Measurements from ENCODE around the gene BCAR3.
A peak's percentile ranks its signal among the peaks of the same experiment; 100 is the strongest.

Gene BCAR3

DNA sequence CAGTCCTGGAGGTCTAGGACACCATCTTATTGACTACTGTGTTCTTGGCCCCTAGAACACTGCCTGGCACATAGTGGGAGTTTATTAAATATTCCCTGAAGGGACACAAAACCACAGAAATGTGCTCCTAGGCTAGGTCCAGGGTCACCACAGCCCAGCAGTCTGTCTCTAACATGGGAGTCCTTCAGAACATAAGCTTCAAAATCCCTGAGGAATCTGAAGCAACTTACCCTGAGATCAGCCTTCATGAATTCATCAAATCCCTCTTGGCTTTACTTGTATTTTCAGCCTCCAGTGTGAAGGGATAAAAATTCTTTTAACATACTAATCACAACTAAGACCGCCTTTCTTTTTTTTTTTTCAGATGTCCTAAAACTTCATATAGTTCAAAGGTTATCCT lies 32.7 kb upstream of the BCAR3 start:
- H3K4me3 Mint-ChIP-seq, result no peak overlapping the region
- H3K27me3 Mint-ChIP-seq, result no peaks in the 10 kb centered on the region
- ATAC-seq (ENCODE audit: low read depth) (no peak), DNase-seq (ENCODE audit: low spot score in 2 of 2) (no peak)
- peaks cover 3% of the 10 kb centered on the region for H3K9me3 Mint-ChIP-seq
- no peaks in the 10 kb centered on the region for H3K36me3 Mint-ChIP-seq
- peaks cover 26% of the 10 kb centered on the region for H3K4me1 Mint-ChIP-seq
- H3K27ac Mint-ChIP-seq, result no peak overlapping the region

- no peak for ATAC-seq (ENCODE audit: low read depth)
- H3K27ac Mint-ChIP-seq, result no peak overlapping the region
- H3K4me3 Mint-ChIP-seq, result no peak overlapping the region
- no peaks in the 10 kb centered on the region for H3K36me3 Mint-ChIP-seq
- DNase-seq (ENCODE audit: low spot score in 2 of 2), result no peak
- peaks cover 36% of the 10 kb centered on the region for H3K4me1 Mint-ChIP-seq
- no peaks in the 10 kb centered on the region for H3K27me3 Mint-ChIP-seq
- peaks cover 3% of the 10 kb centered on the region for H3K9me3 Mint-ChIP-seq
These were observed 31.7 kb upstream of the BCAR3 start for GRCh38 chr1:93713341-93713740.

- peaks cover 42% of the 10 kb centered on the region for H3K4me1 Mint-ChIP-seq
- no peak overlapping the region for H3K27ac Mint-ChIP-seq
- H3K4me3 Mint-ChIP-seq, result no peak overlapping the region
- no peak for ATAC-seq (ENCODE audit: low read depth)
- H3K27me3 Mint-ChIP-seq, result no peaks in the 10 kb centered on the region
- no peaks in the 10 kb centered on the region for H3K36me3 Mint-ChIP-seq
- no peak for DNase-seq (ENCODE audit: low spot score in 2 of 2)
- H3K9me3 Mint-ChIP-seq, result peaks cover 3% of the 10 kb centered on the region
These were observed 31.1 kb upstream of the BCAR3 start for GRCh38 chr1:93712741-93713140.

DNA sequence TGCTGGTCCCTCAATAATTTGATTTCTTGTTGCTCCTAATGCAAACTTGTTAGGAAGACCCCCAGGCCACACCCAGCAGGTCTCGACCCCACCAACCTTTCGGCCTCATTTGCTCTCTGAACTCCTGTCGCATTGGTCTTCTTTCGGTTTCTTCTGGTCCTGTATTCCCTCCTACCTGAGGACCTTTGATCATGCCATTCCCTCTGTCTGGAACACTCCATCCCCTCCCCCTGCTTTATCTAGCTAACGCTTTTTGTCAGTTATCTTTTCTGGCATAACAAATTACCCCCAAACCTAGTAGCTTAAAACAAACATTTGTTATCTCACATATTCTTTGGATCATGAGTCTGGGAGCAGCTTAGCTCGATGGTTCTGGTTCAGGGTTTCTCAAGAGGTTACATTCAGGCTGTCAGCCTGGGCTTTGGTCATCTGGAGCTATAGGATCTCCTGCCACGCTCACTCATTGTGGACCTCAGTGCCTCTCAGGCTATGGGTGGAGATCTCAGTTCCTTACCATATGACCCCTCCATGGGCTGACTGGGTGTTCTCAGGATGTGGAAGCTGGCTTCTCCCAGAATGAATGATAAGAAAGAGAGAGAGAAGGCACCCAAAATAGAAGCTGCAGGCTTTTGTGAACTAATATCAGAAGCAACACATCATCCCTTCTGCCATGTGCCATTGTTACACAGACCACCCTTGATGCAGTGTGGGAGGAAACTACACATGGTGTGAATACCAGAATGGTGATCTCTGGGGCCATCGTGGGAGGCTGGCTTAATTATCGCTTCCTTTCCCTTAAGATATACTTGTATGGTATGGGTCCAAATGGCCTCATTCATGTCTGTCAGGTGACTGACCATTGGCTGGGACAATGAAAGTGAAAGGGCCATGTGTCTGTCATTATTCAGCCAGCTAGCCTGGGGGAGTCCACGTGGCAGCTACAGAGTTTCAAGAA lies 29.1 kb upstream of the BCAR3 start:
- H3K36me3 Mint-ChIP-seq, result no peaks in the 10 kb centered on the region
- no peak for DNase-seq (ENCODE audit: low spot score in 2 of 2)

DNA sequence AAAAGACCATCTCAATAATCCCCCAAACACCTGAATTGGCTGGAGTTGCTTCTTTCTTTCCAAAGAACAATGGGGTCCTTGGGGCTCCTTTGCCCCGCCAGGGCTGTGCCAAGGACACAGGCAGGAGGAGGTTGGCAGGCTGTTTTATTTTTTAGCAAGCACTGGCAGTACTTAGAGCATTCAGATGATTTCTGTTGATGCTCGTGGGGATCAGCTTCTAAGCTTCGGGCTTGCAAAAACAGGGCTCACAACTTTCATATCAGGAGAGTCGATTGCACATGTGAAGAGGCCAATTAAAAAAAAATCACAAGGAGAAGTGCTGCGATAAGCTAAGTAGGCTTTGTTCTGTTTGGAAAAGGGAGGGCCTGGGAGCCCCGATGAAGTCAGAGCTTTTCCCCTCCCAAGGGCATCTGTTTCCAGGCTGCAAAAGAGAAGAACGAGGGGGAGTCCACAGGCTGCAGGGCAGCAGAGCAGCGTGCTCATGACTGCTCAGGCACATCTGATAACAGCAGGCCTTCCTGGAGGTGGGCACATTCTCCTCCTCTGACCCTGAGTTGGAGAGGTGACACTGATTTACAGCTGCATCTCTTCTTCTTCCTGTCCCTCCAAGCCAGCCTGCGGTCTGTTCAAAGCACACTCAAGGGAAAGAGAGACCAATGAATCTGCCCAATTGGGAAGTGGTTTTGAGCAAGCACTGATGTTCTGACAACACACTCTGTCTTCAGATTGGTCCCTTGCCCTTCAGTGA lies 27.3 kb upstream of the BCAR3 start:
- no peak for DNase-seq (ENCODE audit: low spot score in 2 of 2)
- H3K4me3 Mint-ChIP-seq, result peak overlapping the region; percentile 32
- no peak for ATAC-seq (ENCODE audit: low read depth)
- H3K9me3 Mint-ChIP-seq, result no peaks in the 10 kb centered on the region
- peaks cover 53% of the 10 kb centered on the region for H3K4me1 Mint-ChIP-seq
- no peaks in the 10 kb centered on the region for H3K36me3 Mint-ChIP-seq
- no peaks in the 10 kb centered on the region for H3K27me3 Mint-ChIP-seq
- H3K27ac Mint-ChIP-seq, result peak overlapping the region; percentile 38

More for the DNA sequence above, 29.1 kb upstream of the BCAR3 start:
- no peaks in the 10 kb centered on the region for H3K27me3 Mint-ChIP-seq
- no peak overlapping the region for H3K4me3 Mint-ChIP-seq
- ATAC-seq (ENCODE audit: low read depth), result no peak
- no peaks in the 10 kb centered on the region for H3K9me3 Mint-ChIP-seq
- peaks cover 42% of the 10 kb centered on the region for H3K4me1 Mint-ChIP-seq
- H3K27ac Mint-ChIP-seq, result no peak overlapping the region

DNA sequence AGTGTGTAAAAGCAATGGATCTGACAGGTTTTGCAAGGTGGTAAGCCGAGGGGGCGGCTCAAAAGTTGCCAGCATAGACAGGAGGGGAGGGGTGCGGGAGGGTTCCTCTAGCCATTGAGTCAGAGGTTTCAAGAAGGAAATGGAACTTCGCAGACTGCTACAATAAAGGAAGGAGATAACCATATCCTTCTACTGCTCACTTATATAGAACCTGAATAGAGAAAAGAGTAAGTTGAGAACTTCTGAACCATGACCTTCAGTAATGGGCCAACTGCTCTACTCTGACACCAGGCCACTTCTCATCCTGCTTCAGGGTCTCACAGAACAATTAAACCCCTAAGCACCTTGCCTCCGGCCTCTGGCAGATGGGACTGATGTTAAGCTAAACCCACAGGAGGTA lies 26.3 kb upstream of the BCAR3 start:
- H3K4me1 Mint-ChIP-seq, result peaks cover 58% of the 10 kb centered on the region
- ATAC-seq (ENCODE audit: low read depth) (peak; percentile 81), DNase-seq (ENCODE audit: low spot score in 2 of 2) (peak in 1 of 2 donors; percentile 29)
- peak overlapping the region; percentile 1 for H3K4me3 Mint-ChIP-seq
- H3K36me3 Mint-ChIP-seq, result no peaks in the 10 kb centered on the region
- H3K9me3 Mint-ChIP-seq, result no peaks in the 10 kb centered on the region
- no peaks in the 10 kb centered on the region for H3K27me3 Mint-ChIP-seq
- peak overlapping the region; percentile 38 for H3K27ac Mint-ChIP-seq

- H3K9me3 Mint-ChIP-seq, result no peaks in the 10 kb centered on the region
- no peaks in the 10 kb centered on the region for H3K27me3 Mint-ChIP-seq
- no peak overlapping the region for H3K27ac Mint-ChIP-seq
- no peaks in the 10 kb centered on the region for H3K36me3 Mint-ChIP-seq
- no peak for DNase-seq (ENCODE audit: low spot score in 2 of 2)
- H3K4me3 Mint-ChIP-seq, result no peak overlapping the region
- no peak for ATAC-seq (ENCODE audit: low read depth)
- H3K4me1 Mint-ChIP-seq, result peaks cover 60% of the 10 kb centered on the region
These were observed 24.4 kb upstream of the BCAR3 start for GRCh38 chr1:93705892-93706500.

GRCh38 chr1:93704052-93704451 lies 22.4 kb upstream of the BCAR3 start:
- Mint-ChIP-seq H3K9me3 (no peaks in the 10 kb centered on the region), H3K36me3 (no peaks in the 10 kb centered on the region), H3K4me3 (peak overlapping the region; percentile 55), H3K27ac (peak overlapping the region; percentile 89), H3K4me1 (peaks cover 53% of the 10 kb centered on the region), H3K27me3 (no peaks in the 10 kb centered on the region)
- DNase-seq (ENCODE audit: low spot score in 2 of 2) (peak in 1 of 2 donors; percentile 48), ATAC-seq (ENCODE audit: low read depth) (peak; percentile 76)

DNA sequence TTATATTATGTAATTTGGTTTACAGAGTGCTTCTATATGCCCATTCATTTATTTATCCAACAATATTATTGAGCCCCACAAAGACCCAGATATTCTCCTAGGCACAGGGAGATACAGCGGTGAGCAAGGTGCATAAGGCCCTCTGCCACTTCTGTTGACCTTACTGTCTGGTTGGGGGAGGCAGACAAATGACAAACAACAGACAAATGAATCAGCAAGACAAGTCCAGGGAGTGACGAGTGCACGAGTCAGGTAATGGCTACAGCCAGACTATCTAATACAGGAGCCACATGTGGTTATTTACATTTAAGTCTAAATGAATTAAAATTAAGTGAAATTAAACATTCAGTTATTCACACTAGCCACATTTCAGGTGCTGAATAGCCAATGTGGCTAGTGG lies 22.0 kb upstream of the BCAR3 start:
- Mint-ChIP-seq H3K4me3 (no peak overlapping the region), H3K9me3 (no peaks in the 10 kb centered on the region), H3K36me3 (no peaks in the 10 kb centered on the region), H3K4me1 (peaks cover 49% of the 10 kb centered on the region), H3K27me3 (no peaks in the 10 kb centered on the region), H3K27ac (peak overlapping the region; percentile 89)
- DNase-seq (ENCODE audit: low spot score in 2 of 2), result no peak
- no peak for ATAC-seq (ENCODE audit: low read depth)

DNA sequence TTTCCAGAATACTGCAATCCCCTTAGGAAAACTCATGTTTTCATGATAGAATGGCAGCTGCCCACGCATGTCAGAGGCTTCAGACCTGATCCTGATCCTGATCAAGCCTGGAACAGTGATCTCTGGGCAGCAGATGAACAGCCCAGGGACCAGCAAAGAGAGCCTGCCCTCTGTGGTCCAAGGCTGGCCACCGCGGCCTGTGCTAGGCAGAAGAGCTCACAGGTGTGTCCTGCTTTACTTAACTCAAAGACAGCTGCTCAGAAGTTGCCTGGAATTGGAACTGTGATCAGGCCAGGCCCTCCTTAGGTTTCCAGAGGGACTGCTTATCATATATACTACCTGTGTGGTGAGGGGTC lies 21.2 kb upstream of the BCAR3 start:
- ATAC-seq (ENCODE audit: low read depth) (no peak), DNase-seq (ENCODE audit: low spot score in 2 of 2) (no peak)
- H3K4me1 Mint-ChIP-seq, result peaks cover 42% of the 10 kb centered on the region
- no peaks in the 10 kb centered on the region for H3K9me3 Mint-ChIP-seq
- no peaks in the 10 kb centered on the region for H3K36me3 Mint-ChIP-seq
- no peaks in the 10 kb centered on the region for H3K27me3 Mint-ChIP-seq
- no peak overlapping the region for H3K4me3 Mint-ChIP-seq
- H3K27ac Mint-ChIP-seq, result peak overlapping the region; percentile 35

DNA sequence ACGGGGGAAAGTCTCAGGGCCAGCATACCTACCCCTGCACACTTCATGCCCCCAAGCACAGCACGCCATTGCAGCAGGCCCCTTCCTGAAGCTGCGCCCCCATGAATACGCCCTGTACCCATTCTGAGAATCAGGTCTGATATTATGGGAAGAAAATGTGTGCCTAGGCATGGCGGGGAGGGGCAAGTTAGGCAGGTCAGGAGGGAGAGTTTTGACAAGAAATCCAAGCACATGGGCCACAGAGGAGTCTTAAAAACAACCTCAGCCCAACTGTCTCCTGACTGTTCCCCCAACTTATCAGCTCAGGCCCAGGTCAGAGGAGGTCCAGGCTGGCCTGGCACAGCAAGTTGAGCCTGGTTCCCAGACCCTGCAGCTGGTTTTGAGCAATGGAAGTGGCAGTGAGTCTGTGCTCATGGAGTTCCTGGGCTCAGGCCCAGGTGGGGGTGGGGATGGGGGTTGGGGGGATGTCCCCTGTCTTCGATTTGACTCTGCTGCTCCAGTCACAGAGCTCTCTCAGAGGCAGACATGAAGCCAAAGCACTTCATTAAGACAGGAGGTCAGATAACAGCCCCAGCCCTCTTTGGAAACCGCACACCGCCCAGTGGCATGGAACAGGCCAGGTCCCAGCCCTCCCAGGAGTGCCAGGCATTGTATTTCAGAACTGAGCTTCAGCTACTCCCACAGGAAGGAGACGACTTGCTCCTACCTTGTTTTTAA lies 20.6 kb upstream of the BCAR3 start:
- H3K27ac Mint-ChIP-seq, result peak overlapping the region; percentile 35
- ATAC-seq (ENCODE audit: low read depth), result no peak
- no peaks in the 10 kb centered on the region for H3K36me3 Mint-ChIP-seq
- no peaks in the 10 kb centered on the region for H3K9me3 Mint-ChIP-seq
- peaks cover 40% of the 10 kb centered on the region for H3K4me1 Mint-ChIP-seq
- DNase-seq (ENCODE audit: low spot score in 2 of 2), result no peak
- H3K4me3 Mint-ChIP-seq, result no peak overlapping the region
- no peaks in the 10 kb centered on the region for H3K27me3 Mint-ChIP-seq

DNA sequence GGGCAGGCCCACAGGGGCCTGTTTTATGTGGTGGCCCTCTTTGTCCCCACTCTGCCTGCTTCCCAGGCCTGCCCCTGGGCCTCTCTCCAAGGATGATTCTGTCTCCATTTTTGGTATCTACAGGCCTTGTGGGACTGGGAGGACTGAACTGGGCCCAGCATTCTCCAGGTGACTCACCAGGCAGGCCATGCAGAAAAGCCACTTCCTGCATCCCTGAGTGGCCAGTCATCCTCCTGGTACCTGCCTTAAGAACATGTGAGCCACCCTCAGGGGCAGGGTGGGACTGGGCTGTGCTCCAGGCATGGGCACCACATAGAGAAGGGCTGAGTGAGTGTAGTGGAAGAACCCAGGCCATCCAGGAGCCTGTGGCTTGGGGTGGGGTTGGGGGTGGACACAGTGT lies 20.0 kb upstream of the BCAR3 start:
- ATAC-seq (ENCODE audit: low read depth), result no peak

GRCh38 chr1:93700532-93701469 lies 19.2 kb upstream of the BCAR3 start:
- DNase-seq (ENCODE audit: low spot score in 2 of 2) (no peak), ATAC-seq (ENCODE audit: low read depth) (no peak)
- Mint-ChIP-seq H3K36me3 (no peaks in the 10 kb centered on the region), H3K9me3 (no peaks in the 10 kb centered on the region), H3K27ac (no peak overlapping the region), H3K4me1 (peaks cover 36% of the 10 kb centered on the region), H3K27me3 (no peaks in the 10 kb centered on the region), H3K4me3 (no peak overlapping the region)

More for the DNA sequence above, 20.0 kb upstream of the BCAR3 start:
- Mint-ChIP-seq H3K4me3 (no peak overlapping the region), H3K27me3 (no peaks in the 10 kb centered on the region), H3K4me1 (peaks cover 40% of the 10 kb centered on the region), H3K36me3 (no peaks in the 10 kb centered on the region), H3K9me3 (no peaks in the 10 kb centered on the region), H3K27ac (no peak overlapping the region)
- DNase-seq (ENCODE audit: low spot score in 2 of 2), result no peak
